Psoas muscle (tissue), 8 donors: ENCODE measurements around the gene NYNRIN. TPM values are rescaled to one million over a fixed set of nuclear protein-coding genes. Genes with fewer than 3 reads are reported as not detected.

Source experiments
- ATAC-seq, 4 donors: fragments of 200-7000 bp; cut with Tn5 transposase; one replicate each; pipeline ENCODE4 v1.9.1; 2020; ENCODE audit warnings: moderate library complexity in 3 of 4, mild to moderate bottlenecking in 2 of 4
- DNase-seq, 2 donors: peaks; one replicate each; pipeline ENCODE4 v3.0.0-alpha.2; 2020
- H3K27ac ChIP-seq: fragments of 200-600 bp; one replicate; pipeline ENCODE4 v1.8.0; 2022
- H3K27me3 ChIP-seq, 3 donors: fragments of 200-600 bp in 1 of 3; one replicate each; pipeline versions ENCODE4 v1.6.1 to v1.8.0; 2013 to 2022; ENCODE audit warnings: low read length in 2 of 3, mild to moderate bottlenecking in 2 of 3, moderate library complexity in 1 of 3; ENCODE audit not compliant: insufficient read depth in 3 of 3
- H3K36me3 ChIP-seq, 2 donors: fragments of 200-600 bp in 1 of 2; one replicate each; pipeline versions ENCODE4 v1.6.1 to v1.8.0; 2013 to 2022; ENCODE audit warnings: low read depth in 1 of 2, mild to moderate bottlenecking in 1 of 2, moderate library complexity in 1 of 2; ENCODE audit not compliant: insufficient read depth in 1 of 2
- H3K4me1 ChIP-seq: fragments of 200-600 bp; one replicate; pipeline ENCODE4 v1.8.0; 2022
- H3K4me3 ChIP-seq: fragments of 200-600 bp; one replicate; pipeline ENCODE4 v1.8.0; 2022; ENCODE audit warnings: mild to moderate bottlenecking
- H3K9me3 ChIP-seq: fragments of 200-600 bp; one replicate; pipeline ENCODE4 v1.8.0; 2022
- WGBS, 3 donors: extraction: QIAGEN DNeasy Blood & Tissue Kit; methylation state at CpG; one replicate each; pipeline versions ENCODE4 v1.1.6 to v1.1.7; 2013; 5-methylcytosine and 5-hydroxymethylcytosine counted together
- intact Hi-C, 2 donors: fragments of 100-400 bp; cut with DNase I; formaldehyde crosslinking; loops; one replicate each; pipeline versions ENCODE4 v1.11.0 to v1.14.2; 2022
- polyA plus RNA-seq, 3 donors: library from polyadenylated mRNA; stranded (reverse); fragments of 200-250 nt; gene quantifications; one replicate each; pipeline ENCODE4 v1.2.3, GENCODE V29; 2013
- total RNA-seq, 4 donors: library from RNA; stranded (reverse); fragmentation: NEBNext Ultra II Directional in 2 of 4; extraction: Animal tissue kit (Norgen Biotek cat#: 25700) in 2 of 4; gene quantifications; one replicate each; pipeline versions ENCODE4 v1.2.1 to v1.2.4, GENCODE V29; 2021 to 2023
- TF ChIP-seq, protein P1 (sequence below): fragments of 200-600 bp; IDR thresholded peaks from one replicate; pipeline ENCODE4 v1.8.0; 2022; ENCODE audit warnings: antibody characterized with exemption
- donor health status: healthy with polysubstance abuse.
- donor health status: DM: no; HTN: no; CAD: no; lungs with moderate emphysema.
- donor health status: Bipolar disorder and iron deficiency.
- donor health status: healthy.
- donor health status: DM: yes; HTN: yes; CAD: no.
- donor health status: DM: no; HTN: no; CAD: no.
- donor health status: DM: no; HTN: no; CAD: no.
- donor health status: DM: yes; HTN: yes; CAD: no.

Gene NYNRIN
- total and polyA plus RNA-seq, 7 donors = 1.1 to 8.0 (median 2.1) TPM

DNA sequence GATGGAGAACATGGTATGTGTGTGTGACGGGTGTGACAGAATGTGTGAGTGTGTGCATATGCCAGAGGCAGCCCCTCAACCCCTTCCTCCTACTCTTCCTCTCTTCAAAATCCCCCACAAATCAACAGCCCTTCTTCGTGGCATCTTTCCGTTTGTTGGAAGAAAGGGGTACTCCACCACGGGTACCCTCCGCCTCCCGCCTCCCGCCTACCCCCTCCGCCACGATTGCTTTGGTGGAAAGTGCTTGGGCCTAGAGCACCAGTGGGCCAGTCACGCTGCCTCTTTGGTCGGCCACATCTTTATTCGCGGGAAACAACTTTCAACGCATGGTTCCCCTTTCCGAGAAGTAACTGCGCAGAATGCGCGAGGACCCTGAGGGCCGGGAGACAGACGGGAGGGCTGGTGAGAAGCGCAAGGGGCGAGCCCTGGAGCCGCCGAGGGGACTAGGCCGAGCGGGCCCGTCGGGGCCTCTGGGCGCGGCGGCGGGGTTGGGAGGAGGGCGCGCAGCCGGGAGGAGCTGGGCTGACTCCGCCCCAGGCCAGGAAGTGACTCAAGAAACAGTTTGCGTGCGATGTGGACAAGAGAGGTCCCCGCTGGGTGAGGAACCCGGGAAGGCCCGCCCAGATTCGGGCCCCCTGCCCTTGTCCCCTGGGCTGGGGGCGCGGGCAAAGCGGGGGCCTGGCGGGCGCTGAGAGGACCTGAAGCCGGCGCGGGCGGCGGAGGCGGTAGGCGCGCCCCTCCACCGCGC, 30.8 kb downstream of the NYNRIN start, which contains the start of the genes CBLN3 and KHNYN:
Gene CBLN3 (minus strand): TSS at position 274 of the 748 bp plus-strand sequence. CDS start 614 bp downstream, outside the sequence.
Gene KHNYN (plus strand): TSS at position 560 of the 748 bp plus-strand sequence. CDS start 777 bp downstream, outside the sequence.
- H3K27ac ChIP-seq = peak within 1 kb of the TSS; percentile 98
- 4 to 6% (median 5%) methylated on average over 41 to 57 of the region's 57 CpGs for WGBS, 3 donors
- ATAC-seq = peak; percentile 89 to 93 (median 90)
- peak within 1 kb of the TSS; percentile 84 for H3K4me3 ChIP-seq
- TF ChIP-seq, protein P1, sequence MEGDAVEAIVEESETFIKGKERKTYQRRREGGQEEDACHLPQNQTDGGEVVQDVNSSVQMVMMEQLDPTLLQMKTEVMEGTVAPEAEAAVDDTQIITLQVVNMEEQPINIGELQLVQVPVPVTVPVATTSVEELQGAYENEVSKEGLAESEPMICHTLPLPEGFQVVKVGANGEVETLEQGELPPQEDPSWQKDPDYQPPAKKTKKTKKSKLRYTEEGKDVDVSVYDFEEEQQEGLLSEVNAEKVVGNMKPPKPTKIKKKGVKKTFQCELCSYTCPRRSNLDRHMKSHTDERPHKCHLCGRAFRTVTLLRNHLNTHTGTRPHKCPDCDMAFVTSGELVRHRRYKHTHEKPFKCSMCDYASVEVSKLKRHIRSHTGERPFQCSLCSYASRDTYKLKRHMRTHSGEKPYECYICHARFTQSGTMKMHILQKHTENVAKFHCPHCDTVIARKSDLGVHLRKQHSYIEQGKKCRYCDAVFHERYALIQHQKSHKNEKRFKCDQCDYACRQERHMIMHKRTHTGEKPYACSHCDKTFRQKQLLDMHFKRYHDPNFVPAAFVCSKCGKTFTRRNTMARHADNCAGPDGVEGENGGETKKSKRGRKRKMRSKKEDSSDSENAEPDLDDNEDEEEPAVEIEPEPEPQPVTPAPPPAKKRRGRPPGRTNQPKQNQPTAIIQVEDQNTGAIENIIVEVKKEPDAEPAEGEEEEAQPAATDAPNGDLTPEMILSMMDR = no peak
- H3K36me3 ChIP-seq = peaks cover 0 to 36% of the 10 kb centered on the region in 2 donors
- intact Hi-C loops = loop anchor here (1.0 to 10.0 kb wide), 2 partner anchors 63 to 185 kb away; partner anchors contain the start of gene TINF2 (in 1 of the 2)
- H3K27me3 ChIP-seq = no peaks in the 10 kb centered on the region
- peaks cover 17% of the 10 kb centered on the region for H3K4me1 ChIP-seq
- H3K9me3 ChIP-seq = no peaks in the 10 kb centered on the region
- peak; percentile 93 to 95 for DNase-seq

DNA sequence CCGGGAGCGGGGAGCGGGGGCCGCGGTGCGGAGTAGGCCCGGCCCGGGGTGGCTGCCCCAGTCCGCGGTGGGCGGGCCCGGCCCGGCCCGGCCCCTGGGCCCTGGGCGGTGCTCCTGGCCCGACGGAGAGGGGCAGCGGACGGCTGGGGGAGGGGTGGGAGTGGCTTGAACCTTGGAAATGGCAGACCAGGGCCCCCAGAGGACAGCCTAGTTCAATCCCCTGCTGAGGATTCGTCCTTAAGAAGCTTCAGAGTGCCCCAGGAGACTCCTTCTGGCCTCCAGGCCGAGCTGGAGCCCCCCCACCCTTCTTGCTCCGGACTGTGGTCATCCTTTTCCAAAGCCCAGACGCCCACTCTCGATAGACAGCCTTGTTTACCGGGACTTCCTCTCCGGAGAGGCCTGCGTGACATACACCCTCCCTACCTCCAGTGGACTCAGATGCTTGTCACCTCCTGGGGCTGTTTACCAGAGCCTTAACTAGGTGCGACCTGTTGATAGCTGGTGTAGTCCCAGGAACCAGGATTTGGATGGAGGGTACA, 31.4 kb downstream of the NYNRIN start:
- TF ChIP-seq, protein P1 = no peak
- no peaks in the 10 kb centered on the region for H3K27me3 ChIP-seq
- ATAC-seq = peak; percentile 73 to 83 (median 78)
- no peaks in the 10 kb centered on the region for H3K9me3 ChIP-seq
- peak overlapping the region; percentile 84 for H3K4me3 ChIP-seq
- H3K36me3 ChIP-seq = peaks cover 0 to 40% of the 10 kb centered on the region in 2 donors
- peaks cover 17% of the 10 kb centered on the region for H3K4me1 ChIP-seq
- WGBS, 3 donors = 1 to 4% (median 3%) methylated on average over 9 to 28 of the region's 28 CpGs
- peak; percentile 85 to 90 for DNase-seq
- peak overlapping the region; percentile 98 for H3K27ac ChIP-seq
- intact Hi-C loops = loop anchor here (1.0 to 10.0 kb wide), 2 partner anchors 64 to 185 kb away; partner anchors contain the start of gene TINF2 (in 1 of the 2)

DNA sequence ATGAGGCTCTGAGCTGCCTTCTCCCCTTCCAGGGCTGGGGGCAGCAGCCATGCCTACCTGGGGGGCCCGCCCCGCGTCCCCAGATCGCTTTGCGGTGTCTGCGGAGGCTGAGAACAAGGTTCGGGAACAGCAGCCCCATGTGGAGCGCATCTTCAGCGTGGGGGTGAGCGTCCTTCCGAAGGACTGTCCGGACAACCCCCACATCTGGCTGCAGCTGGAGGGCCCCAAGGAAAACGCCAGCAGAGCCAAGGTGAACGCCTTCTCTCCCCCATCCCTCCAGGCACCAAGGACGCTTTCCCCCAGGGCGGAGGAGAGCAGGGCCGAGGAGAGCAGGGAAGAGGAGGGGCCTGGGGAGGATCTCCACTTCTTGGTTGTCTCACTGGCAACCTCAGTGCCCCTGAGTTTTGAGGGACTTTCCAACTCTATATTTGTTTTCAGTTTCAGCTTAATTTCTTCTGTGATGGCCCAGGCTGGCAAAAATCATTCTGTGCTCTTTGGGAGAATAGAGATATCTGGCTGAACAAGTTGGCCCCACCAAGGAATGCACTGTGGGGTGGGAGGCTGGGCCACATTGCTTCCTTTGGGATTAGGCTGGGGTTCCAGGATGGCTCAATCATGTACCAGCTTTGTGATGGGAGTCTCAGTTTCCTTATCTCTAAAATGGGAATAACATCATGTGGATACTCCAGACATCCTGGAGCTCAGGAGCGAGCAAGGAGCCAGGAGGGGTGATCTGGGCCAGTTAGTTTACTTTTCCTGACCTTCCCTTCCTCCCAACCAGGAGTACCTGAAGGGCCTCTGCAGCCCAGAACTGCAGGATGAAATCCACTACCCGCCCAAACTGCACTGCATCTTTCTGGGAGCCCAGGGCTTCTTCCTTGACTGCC, 32.1 kb downstream of the NYNRIN start:
- H3K36me3 ChIP-seq = peaks cover 0 to 47% of the 10 kb centered on the region in 2 donors
- WGBS, 3 donors = 28 to 36% (median 31%) methylated on average over 18 to 19 of the region's 19 CpGs
- peak overlapping the region; percentile 84 for H3K4me3 ChIP-seq
- H3K9me3 ChIP-seq = no peaks in the 10 kb centered on the region
- TF ChIP-seq, protein P1 = no peak
- H3K27ac ChIP-seq = peak overlapping the region; percentile 98
- DNase-seq (no peak), ATAC-seq (peak in 1 of 4 donors; percentile 19)
- H3K27me3 ChIP-seq = no peaks in the 10 kb centered on the region
- H3K4me1 ChIP-seq = peaks cover 17% of the 10 kb centered on the region
- intact Hi-C loops = loop anchor here (1.0 to 10.0 kb wide), 2 partner anchors 65 to 186 kb away; partner anchors contain the start of gene TINF2 (in 1 of the 2)

DNA sequence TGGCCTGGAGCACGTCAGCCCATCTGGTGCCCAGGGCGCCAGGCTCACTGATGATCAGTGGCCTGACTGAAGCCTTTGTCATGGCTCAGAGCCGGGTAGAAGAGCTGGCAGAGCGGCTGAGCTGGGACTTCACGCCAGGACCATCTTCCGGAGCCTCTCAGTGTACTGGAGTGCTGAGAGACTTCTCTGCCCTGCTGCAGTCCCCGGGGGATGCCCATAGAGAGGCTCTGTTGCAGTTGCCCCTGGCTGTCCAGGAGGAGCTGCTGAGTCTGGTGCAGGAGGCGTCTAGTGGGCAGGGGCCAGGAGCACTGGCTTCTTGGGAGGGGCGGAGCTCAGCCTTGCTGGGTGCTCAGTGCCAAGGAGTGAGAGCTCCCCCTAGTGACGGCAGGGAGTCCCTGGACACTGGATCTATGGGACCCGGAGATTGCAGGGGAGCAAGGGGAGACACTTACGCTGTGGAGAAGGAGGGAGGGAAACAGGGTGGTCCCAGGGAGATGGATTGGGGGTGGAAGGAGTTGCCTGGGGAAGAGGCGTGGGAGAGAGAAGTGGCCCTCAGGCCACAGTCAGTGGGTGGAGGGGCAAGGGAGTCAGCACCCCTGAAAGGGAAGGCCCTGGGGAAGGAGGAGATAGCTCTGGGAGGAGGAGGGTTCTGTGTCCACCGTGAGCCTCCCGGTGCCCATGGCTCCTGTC, 32.9 kb downstream of the NYNRIN start:
- peak overlapping the region; percentile 98 for H3K27ac ChIP-seq
- no peaks in the 10 kb centered on the region for H3K9me3 ChIP-seq
- no peaks in the 10 kb centered on the region for H3K27me3 ChIP-seq
- TF ChIP-seq, protein P1 = peak; percentile 82
- H3K4me1 ChIP-seq = peaks cover 23% of the 10 kb centered on the region
- WGBS, 3 donors = 23 to 34% (median 26%) methylated on average over 14 to 15 of the region's 15 CpGs
- H3K36me3 ChIP-seq = peaks cover 0 to 55% of the 10 kb centered on the region in 2 donors
- ATAC-seq = peak; percentile 75 to 84 (median 82)
- intact Hi-C loops = loop anchor here in 1 of 2 donors (10.0 kb wide), 1 partner anchor 187 kb away; the partner anchor contains the start of gene TINF2
- H3K4me3 ChIP-seq = peak overlapping the region; percentile 84
- peak; percentile 91 to 95 for DNase-seq
